Uterus (tissue), 2 donors: ENCODE results near the gene GMPS.

ENCODE experiments used
- CTCF ChIP-seq, 4 experiments: fragments of 200-600 bp in 2 of 4; fragments of 450-650 bp in 2 of 4; sonication (generic) in 2 of 4; IDR thresholded peaks; one replicate each; pipeline ENCODE4 v1.5.1; 2016 to 2019; ENCODE audit warnings: antibody characterized with exemption in 4 of 4, mild to moderate bottlenecking in 2 of 4, moderate library complexity in 1 of 4
- POLR2A ChIP-seq, 2 donors: fragments of 450-650 bp; IDR thresholded peaks; one replicate each; pipeline ENCODE4 v1.6.1; 2016; ENCODE audit warnings: antibody characterized with exemption in 2 of 2, mild to moderate bottlenecking in 1 of 2, moderate library complexity in 1 of 2

DNA sequence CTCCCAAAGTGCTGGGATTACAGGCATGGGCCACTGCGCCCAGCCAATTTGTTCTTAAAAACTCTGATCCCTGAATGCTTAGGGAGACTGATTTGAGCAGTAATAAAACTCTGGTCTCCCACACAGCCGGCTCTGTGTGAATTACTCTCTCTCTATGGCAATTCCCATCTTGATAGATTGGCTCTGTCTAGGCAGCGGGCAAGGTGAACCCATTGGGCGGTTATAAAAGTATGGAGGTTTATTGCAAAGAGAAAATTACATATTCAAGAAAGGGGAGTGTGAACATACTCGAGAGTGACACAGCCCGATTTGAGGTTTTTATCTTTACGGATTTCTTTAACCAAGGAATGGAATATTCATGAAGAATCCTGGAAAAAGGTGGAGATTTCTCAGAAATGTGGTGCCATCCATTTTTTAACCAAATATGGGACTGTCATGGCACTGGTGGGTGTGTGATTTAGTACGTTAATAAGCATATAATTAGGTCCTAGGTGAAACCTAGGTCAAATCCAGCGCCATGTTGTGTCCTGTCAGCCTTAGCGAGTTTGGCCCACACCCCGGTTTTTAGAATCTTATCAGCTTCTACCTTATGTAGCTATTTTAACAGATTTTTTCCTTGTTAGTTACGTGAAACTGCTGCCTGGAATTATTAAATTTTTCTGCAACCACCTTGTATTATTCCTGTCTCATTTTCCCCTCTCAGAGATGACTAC lies 7.2 kb upstream of the GMPS start:
- no peak for TF ChIP-seq POLR2A (IDR thresholded peaks at IDR 0.05)
- no peak for TF ChIP-seq CTCF (IDR thresholded peaks at IDR 0.05)
